ENCODE data around the gene NDUFAF7.

- no peak for TF ChIP-seq CTCF (IDR thresholded peaks at IDR 0.05; ENCODE audit: borderline replicate concordance, extremely low read depth, low read length, poor library complexity, severe bottlenecking)
- TF ChIP-seq EZH2 (IDR thresholded peaks at IDR 0.05; ENCODE audit: borderline replicate concordance, low read depth, low read length, severe bottlenecking), result no peak
Measured at GRCh38 chr2:37268111-37268510, 36.7 kb downstream of the NDUFAF7 start.
